ENCODE results near the gene NOBOX. TPM values are rescaled to one million over a fixed set of nuclear protein-coding genes. Genes with fewer than 3 reads are reported as not detected.

Gene NOBOX
- total RNA-seq, 1 experiment from 2014 or later: not detected

- Histone ChIP-seq H3K4me3 (ENCODE audit: low read depth, low read length, poor library complexity, severe bottlenecking) (no peak overlapping the region), H3K9me3 (ENCODE audit: low read depth, low read length, poor library complexity, severe bottlenecking) (no peaks in the 10 kb centered on the region), H3K36me3 (ENCODE audit: insufficient read depth, low read length, poor library complexity, severe bottlenecking) (no peaks in the 10 kb centered on the region), H3K4me1 (ENCODE audit: insufficient read depth, low read length, poor library complexity, severe bottlenecking) (no peaks in the 10 kb centered on the region), H3K27ac (ENCODE audit: low read depth, low read length, poor library complexity, severe bottlenecking) (no peak overlapping the region), H3K27me3 (replicated peaks; ENCODE audit: insufficient read depth, low read depth, low read length, poor library complexity) (no peaks in the 10 kb centered on the region)
- intact Hi-C loops (cut with micrococcal nuclease; ENCODE audit: unreplicated experiment): no loop called here
- no TSS peak for BruUV-seq (replicated peaks)
- ChIA-PET POLR2A (ENCODE audit: low non-redundant PET) (no interaction called here), CTCF (no interaction called here)
- TF ChIP-seq CTCF (conservative IDR thresholded peaks at IDR 0.05; ENCODE audit: low read depth, low read length) (no peak), EZH2 (IDR thresholded peaks at IDR 0.05; ENCODE audit: borderline replicate concordance, low read depth, low read length, poor library complexity, severe bottlenecking) (no peak)
- DNase-seq (ENCODE audit: low spot score): no peak
These were observed 36.3 kb upstream of the NOBOX start for GRCh38 chr7:144439717-144440205.

DNA sequence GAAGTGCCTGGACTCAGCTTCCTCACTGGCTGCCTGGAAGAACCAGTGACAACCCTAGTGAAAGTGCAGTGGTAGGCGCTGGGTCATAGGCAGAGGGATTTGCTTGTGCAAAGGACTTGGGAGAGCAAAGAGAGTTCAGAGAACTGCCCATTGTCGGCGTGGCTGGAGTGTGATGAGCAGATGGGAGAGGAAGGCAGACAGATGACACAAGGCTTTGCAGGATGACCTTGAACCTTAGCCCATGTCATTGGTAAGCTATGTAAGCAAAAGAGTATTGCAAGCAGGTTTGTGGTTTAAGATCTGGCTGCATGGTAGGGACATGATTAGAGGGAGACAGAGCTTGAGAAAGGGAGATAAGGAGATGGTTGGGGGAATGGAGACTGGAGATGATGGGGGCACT, 35.3 kb upstream of the NOBOX start:
- ChIA-PET CTCF (no interaction called here), POLR2A (ENCODE audit: low non-redundant PET) (no interaction called here)
- BruUV-seq (replicated peaks): no TSS peak
- TF ChIP-seq EZH2 (IDR thresholded peaks at IDR 0.05; ENCODE audit: borderline replicate concordance, low read depth, low read length, poor library complexity, severe bottlenecking) (no peak), CTCF (conservative IDR thresholded peaks at IDR 0.05; ENCODE audit: low read depth, low read length) (no peak)
- intact Hi-C loops (cut with micrococcal nuclease; ENCODE audit: unreplicated experiment): no loop called here
- no peaks in the 10 kb centered on the region for H3K9me3 ChIP-seq (ENCODE audit: low read depth, low read length, poor library complexity, severe bottlenecking)
- no peaks in the 10 kb centered on the region for H3K4me1 ChIP-seq (ENCODE audit: insufficient read depth, low read length, poor library complexity, severe bottlenecking)
- no peaks in the 10 kb centered on the region for H3K27me3 ChIP-seq (replicated peaks; ENCODE audit: insufficient read depth, low read depth, low read length, poor library complexity)
- H3K36me3 ChIP-seq (ENCODE audit: insufficient read depth, low read length, poor library complexity, severe bottlenecking): no peaks in the 10 kb centered on the region
- DNase-seq (ENCODE audit: low spot score): no peak
- H3K27ac ChIP-seq (ENCODE audit: low read depth, low read length, poor library complexity, severe bottlenecking): no peak overlapping the region
- no peak overlapping the region for H3K4me3 ChIP-seq (ENCODE audit: low read depth, low read length, poor library complexity, severe bottlenecking)

GRCh38 chr7:144437370-144438191, 34.1 kb upstream of the NOBOX start:
- Histone ChIP-seq H3K27ac (ENCODE audit: low read depth, low read length, poor library complexity, severe bottlenecking) (no peak overlapping the region), H3K9me3 (ENCODE audit: low read depth, low read length, poor library complexity, severe bottlenecking) (no peaks in the 10 kb centered on the region), H3K36me3 (ENCODE audit: insufficient read depth, low read length, poor library complexity, severe bottlenecking) (no peaks in the 10 kb centered on the region), H3K4me1 (ENCODE audit: insufficient read depth, low read length, poor library complexity, severe bottlenecking) (no peaks in the 10 kb centered on the region), H3K27me3 (replicated peaks; ENCODE audit: insufficient read depth, low read depth, low read length, poor library complexity) (no peaks in the 10 kb centered on the region), H3K4me3 (ENCODE audit: low read depth, low read length, poor library complexity, severe bottlenecking) (no peak overlapping the region)
- TF ChIP-seq CTCF (conservative IDR thresholded peaks at IDR 0.05; ENCODE audit: low read depth, low read length) (peak; percentile 79), EZH2 (IDR thresholded peaks at IDR 0.05; ENCODE audit: borderline replicate concordance, low read depth, low read length, poor library complexity, severe bottlenecking) (no peak)
- intact Hi-C loops (cut with micrococcal nuclease; ENCODE audit: unreplicated experiment): no loop called here
- CTCF ChIA-PET: no interaction called here
- POLR2A ChIA-PET (ENCODE audit: low non-redundant PET): interaction anchor here (0.6 kb wide), 1 partner anchor 1222 kb away, joined by 3 read pairs; no protein-coding TSS in a partner anchor
- no TSS peak for BruUV-seq (replicated peaks)
- peak; percentile 79 for DNase-seq (ENCODE audit: low spot score)
